ENCODE data around the gene HMCN2.
"Not testable (repeated sequence)": the region's sequence is repeated elsewhere in the genome, so short reads cannot be mapped to it uniquely, and the experiment has no call there.

Gene HMCN2

GRCh38 chr9:130243882-130244170 lies 21.7 kb upstream of the HMCN2 start:
- H3K4me1 ChIP-seq (ENCODE audit: insufficient read depth, low read length): peaks cover 7% of the 10 kb centered on the region; the same call in 1 of the 2 replicates
- H3K9ac ChIP-seq (ENCODE audit: low read depth, low read length): no peak overlapping the region
- H3K9me3 ChIP-seq (ENCODE audit: control insufficient read depth, insufficient read depth, low read length): no peaks in the 10 kb centered on the region
- no peaks in the 10 kb centered on the region for H3K36me3 ChIP-seq (ENCODE audit: insufficient read depth, low read length)

- no peaks in the 10 kb centered on the region for H3K9me3 ChIP-seq (ENCODE audit: control insufficient read depth, insufficient read depth, low read length)
- H3K36me3 ChIP-seq (ENCODE audit: insufficient read depth, low read length): no peaks in the 10 kb centered on the region
- peaks cover 7% of the 10 kb centered on the region; the same call in 1 of the 2 replicates for H3K4me1 ChIP-seq (ENCODE audit: insufficient read depth, low read length)
- H3K9ac ChIP-seq (ENCODE audit: low read depth, low read length): no peak overlapping the region
Measured at GRCh38 chr9:130244548-130245165, 20.9 kb upstream of the HMCN2 start.

GRCh38 chr9:130245474-130245873 lies 20.1 kb upstream of the HMCN2 start:
- Histone ChIP-seq H3K4me1 (ENCODE audit: insufficient read depth, low read length) (peaks cover 3% of the 10 kb centered on the region; the same call in 1 of the 2 replicates), H3K9ac (ENCODE audit: low read depth, low read length) (no peak overlapping the region), H3K36me3 (ENCODE audit: insufficient read depth, low read length) (no peaks in the 10 kb centered on the region), H3K9me3 (ENCODE audit: control insufficient read depth, insufficient read depth, low read length) (no peaks in the 10 kb centered on the region)

- Histone ChIP-seq H3K4me1 (ENCODE audit: insufficient read depth, low read length) (no peaks in the 10 kb centered on the region), H3K9ac (ENCODE audit: low read depth, low read length) (no peak overlapping the region), H3K36me3 (ENCODE audit: insufficient read depth, low read length) (no peaks in the 10 kb centered on the region), H3K9me3 (ENCODE audit: control insufficient read depth, insufficient read depth, low read length) (peaks cover 2% of the 10 kb centered on the region; the same call in 1 of the 2 replicates)
Measured at GRCh38 chr9:130246126-130246525, 19.4 kb upstream of the HMCN2 start.

GRCh38 chr9:130254747-130255630 lies 10.6 kb upstream of the HMCN2 start:
- no peak overlapping the region for H3K9ac ChIP-seq (ENCODE audit: low read depth, low read length)
- peaks cover 5% of the 10 kb centered on the region; the same call in 1 of the 2 replicates for H3K9me3 ChIP-seq (ENCODE audit: control insufficient read depth, insufficient read depth, low read length)
- no peaks in the 10 kb centered on the region for H3K36me3 ChIP-seq (ENCODE audit: insufficient read depth, low read length)
- no peaks in the 10 kb centered on the region for H3K4me1 ChIP-seq (ENCODE audit: insufficient read depth, low read length)

GRCh38 chr9:130255631-130256134 lies 9.9 kb upstream of the HMCN2 start:
- Histone ChIP-seq H3K9ac (ENCODE audit: low read depth, low read length) (no peak overlapping the region), H3K9me3 (ENCODE audit: control insufficient read depth, insufficient read depth, low read length) (peaks cover 5% of the 10 kb centered on the region; the same call in 1 of the 2 replicates), H3K36me3 (ENCODE audit: insufficient read depth, low read length) (no peaks in the 10 kb centered on the region), H3K4me1 (ENCODE audit: insufficient read depth, low read length) (no peaks in the 10 kb centered on the region)

- Histone ChIP-seq H3K9me3 (ENCODE audit: control insufficient read depth, insufficient read depth, low read length) (0 out of 2 replicates have a peak, but pooled peaks cover 3% of the 10 kb centered on the region), H3K9ac (ENCODE audit: low read depth, low read length) (no peak overlapping the region), H3K36me3 (ENCODE audit: insufficient read depth, low read length) (no peaks in the 10 kb centered on the region), H3K4me1 (ENCODE audit: insufficient read depth, low read length) (no peaks in the 10 kb centered on the region)
Measured at GRCh38 chr9:130256644-130257043, 8.9 kb upstream of the HMCN2 start.

- H3K9me3 ChIP-seq (ENCODE audit: control insufficient read depth, insufficient read depth, low read length); H3K9ac ChIP-seq (ENCODE audit: low read depth, low read length); H3K4me1 ChIP-seq (ENCODE audit: insufficient read depth, low read length); H3K36me3 ChIP-seq (ENCODE audit: insufficient read depth, low read length): not testable (repeated sequence)
Measured at GRCh38 chr9:130258137-130258536, 7.4 kb upstream of the HMCN2 start.

- no peak overlapping the region for H3K9ac ChIP-seq (ENCODE audit: low read depth, low read length)
- H3K9me3 ChIP-seq (ENCODE audit: control insufficient read depth, insufficient read depth, low read length): 0 out of 2 replicates have a peak, but pooled peaks cover 3% of the 10 kb centered on the region
- H3K4me1 ChIP-seq (ENCODE audit: insufficient read depth, low read length): peaks cover 3% of the 10 kb centered on the region; the same call in 1 of the 2 replicates
- H3K36me3 ChIP-seq (ENCODE audit: insufficient read depth, low read length): no peaks in the 10 kb centered on the region
Measured at GRCh38 chr9:130259044-130259443, 6.5 kb upstream of the HMCN2 start.

GRCh38 chr9:130260816-130261765 lies 4.5 kb upstream of the HMCN2 start:
- H3K36me3 ChIP-seq (ENCODE audit: insufficient read depth, low read length): no peaks in the 10 kb centered on the region
- no peak overlapping the region for H3K9ac ChIP-seq (ENCODE audit: low read depth, low read length)
- 0 out of 2 replicates have a peak, but pooled peaks cover 3% of the 10 kb centered on the region for H3K9me3 ChIP-seq (ENCODE audit: control insufficient read depth, insufficient read depth, low read length)
- peaks cover 13% of the 10 kb centered on the region for H3K4me1 ChIP-seq (ENCODE audit: insufficient read depth, low read length)

- H3K9ac ChIP-seq (ENCODE audit: low read depth, low read length): no peak overlapping the region
- H3K9me3 ChIP-seq (ENCODE audit: control insufficient read depth, insufficient read depth, low read length): 0 out of 2 replicates have a peak, but pooled peaks cover 3% of the 10 kb centered on the region
- peaks cover 13% of the 10 kb centered on the region for H3K4me1 ChIP-seq (ENCODE audit: insufficient read depth, low read length)
- H3K36me3 ChIP-seq (ENCODE audit: insufficient read depth, low read length): no peaks in the 10 kb centered on the region
Measured at GRCh38 chr9:130262061-130262745, 3.4 kb upstream of the HMCN2 start.

GRCh38 chr9:130262771-130263170 lies 2.8 kb upstream of the HMCN2 start:
- Histone ChIP-seq H3K4me1 (ENCODE audit: insufficient read depth, low read length) (peaks cover 13% of the 10 kb centered on the region), H3K36me3 (ENCODE audit: insufficient read depth, low read length) (no peaks in the 10 kb centered on the region), H3K9me3 (ENCODE audit: control insufficient read depth, insufficient read depth, low read length) (0 out of 2 replicates have a peak, but pooled peaks cover 3% of the 10 kb centered on the region), H3K9ac (ENCODE audit: low read depth, low read length) (no peak overlapping the region)

- Histone ChIP-seq H3K36me3 (ENCODE audit: insufficient read depth, low read length) (no peaks in the 10 kb centered on the region), H3K9ac (ENCODE audit: low read depth, low read length) (no peak overlapping the region), H3K4me1 (ENCODE audit: insufficient read depth, low read length) (peaks cover 13% of the 10 kb centered on the region), H3K9me3 (ENCODE audit: control insufficient read depth, insufficient read depth, low read length) (0 out of 2 replicates have a peak, but pooled peaks cover 3% of the 10 kb centered on the region)
Measured at GRCh38 chr9:130263601-130264413, 1.8 kb upstream of the HMCN2 start.

Measured in ES-I3 (cell line).